Neural cell (in vitro differentiated cells): Measurements from ENCODE around the gene ASIC2. TPM values are rescaled to one million over a fixed set of nuclear protein-coding genes. Genes with fewer than 3 reads are reported as not detected.

ENCODE experiments used
- H2AFZ ChIP-seq: fragments of 200-600, 300-800 bp; sonication (generic), shearing (Covaris generic); 2 replicates; pipeline ENCODE4 v1.6.0; 2014; ENCODE audit warnings: low read depth, mild to moderate bottlenecking, antibody characterized with exemption, low read length, moderate library complexity
- H3F3A ChIP-seq: fragments of 200-600 bp; shearing (Covaris generic); 2 replicates; pipeline ENCODE4 v1.6.1; 2016; ENCODE audit warnings: mild to moderate bottlenecking, moderate library complexity, mixed read lengths, antibody characterized with exemption, low read length; ENCODE audit not compliant: insufficient read depth, poor library complexity, severe bottlenecking
- H3K27ac ChIP-seq: fragments of 200-600, 300-800 bp; sonication (generic), shearing (Covaris generic); 2 replicates; pipeline ENCODE4 v1.5.1; 2014; ENCODE audit warnings: mild to moderate bottlenecking, low read length, moderate library complexity
- H3K27me3 ChIP-seq: fragments of 300-800, 200-600 bp; sonication (generic), shearing (Covaris generic); 2 replicates; pipeline ENCODE4 v1.6.0; 2014; ENCODE audit warnings: mild to moderate bottlenecking, low read depth, low read length, moderate library complexity; ENCODE audit not compliant: insufficient read depth
- H3K36me3 ChIP-seq: fragments of 300-800, 200-600 bp; sonication (generic), shearing (Covaris generic); 2 replicates; pipeline ENCODE4 v1.5.1; 2014; ENCODE audit warnings: mild to moderate bottlenecking, antibody characterized with exemption, low read length, moderate library complexity; ENCODE audit not compliant: insufficient read depth
- H3K4me2 ChIP-seq: fragments of 300-800, 200-600 bp; sonication (generic), shearing (Covaris generic); 2 replicates; pipeline ENCODE4 v1.6.0; 2014; ENCODE audit warnings: mild to moderate bottlenecking, low read length
- H3K4me3 ChIP-seq: fragments of 300-800, 200-600 bp; sonication (generic), shearing (Covaris generic); 2 replicates; pipeline ENCODE4 v1.5.1; 2014; ENCODE audit warnings: mild to moderate bottlenecking, low read length, moderate library complexity
- H3K79me2 ChIP-seq: fragments of 200-600 bp; shearing (Covaris generic); replicated peaks from 2 replicates; pipeline ENCODE4 v1.6.0; 2014; ENCODE audit warnings: mild to moderate bottlenecking, low read length, moderate library complexity; ENCODE audit not compliant: insufficient read depth
- H3K9ac ChIP-seq: fragments of 300-800, 200-600 bp; sonication (generic), shearing (Covaris generic); 2 replicates; pipeline ENCODE4 v1.6.1; 2016; ENCODE audit warnings: mild to moderate bottlenecking, low read length, mixed read lengths
- H3K9me2 ChIP-seq: fragments of 200-600 bp; shearing (Covaris generic); 2 replicates; pipeline ENCODE4 v1.6.1; 2016; ENCODE audit warnings: mild to moderate bottlenecking, low read length, mixed read lengths; ENCODE audit not compliant: insufficient read depth
- H3K9me3 ChIP-seq: fragments of 200-600, 300-800 bp; sonication (generic), shearing (Covaris generic); 2 replicates; pipeline ENCODE4 v1.6.1; 2016; ENCODE audit warnings: mild to moderate bottlenecking, mixed run types, low read length, moderate library complexity, mixed read lengths
- H4K20me1 ChIP-seq: fragments of 200-600 bp; shearing (Covaris generic); 2 replicates; pipeline ENCODE4 v1.6.1; 2016; ENCODE audit warnings: mild to moderate bottlenecking, mixed run types; ENCODE audit not compliant: insufficient read depth
- CTCF ChIP-seq: fragments of 450-650 bp; IDR thresholded peaks from 2 replicates; pipeline ENCODE4 v1.5.1; 2014; ENCODE audit warnings: antibody characterized with exemption, mild to moderate bottlenecking, moderate library complexity; ENCODE audit not compliant: poor library complexity, severe bottlenecking
- EP300 ChIP-seq: fragments of 450-650 bp; conservative IDR thresholded peaks from 2 replicates; pipeline ENCODE4 v1.6.1; 2014; ENCODE audit warnings: antibody characterized with exemption, mild to moderate bottlenecking, moderate library complexity; ENCODE audit not compliant: poor library complexity, severe bottlenecking
- EZH2 ChIP-seq: fragments of 200-600, 300-800 bp; shearing (Covaris generic), sonication (generic); IDR thresholded peaks from 2 replicates; pipeline ENCODE4 v1.6.1; 2014; ENCODE audit warnings: antibody characterized with exemption, low read length, borderline replicate concordance, mild to moderate bottlenecking; ENCODE audit not compliant: insufficient read depth, poor library complexity, severe bottlenecking
- MXI1 ChIP-seq: fragments of 450-650 bp; conservative IDR thresholded peaks from 2 replicates; pipeline ENCODE4 v1.6.1; 2014; ENCODE audit warnings: antibody characterized with exemption, mild to moderate bottlenecking; ENCODE audit not compliant: poor library complexity, severe bottlenecking
- POLR2AphosphoS5 ChIP-seq: IDR thresholded peaks from 2 replicates; pipeline ENCODE4 v1.6.1; 2012
- RAD21 ChIP-seq: fragments of 450-650 bp; conservative IDR thresholded peaks from 2 replicates; pipeline ENCODE4 v1.6.1; 2014; ENCODE audit warnings: antibody characterized with exemption, mild to moderate bottlenecking, moderate library complexity
- REST ChIP-seq: IDR thresholded peaks from 2 replicates; pipeline ENCODE4 v1.6.1; 2012; ENCODE audit warnings: borderline replicate concordance
- SMC3 ChIP-seq: fragments of 450-650 bp; conservative IDR thresholded peaks from 2 replicates; pipeline ENCODE4 v1.6.1; 2014; ENCODE audit warnings: antibody characterized with exemption, mild to moderate bottlenecking, moderate library complexity; ENCODE audit not compliant: poor library complexity
- TAF1 ChIP-seq: IDR thresholded peaks from 2 replicates; pipeline ENCODE4 v1.6.1; 2012; ENCODE audit warnings: low read depth
- polyA plus RNA-seq: library from polyadenylated mRNA; depleted of rRNA; stranded (reverse); fragments of >200 nt; gene quantifications from 2 replicates; pipeline ENCODE4 v1.2.3, GENCODE V29; 2014

ASIC2 gene
- polyA plus RNA-seq, 1 donor from 2014 or later: 2.4 TPM

- Histone ChIP-seq H3K9me3 (no peaks in the 10 kb centered on the region), H3K4me3 (no peak overlapping the region), H3K27me3 (no peaks in the 10 kb centered on the region), H3K79me2 (no peaks in the 10 kb centered on the region), H4K20me1 (no peaks in the 10 kb centered on the region), H2AFZ (no peak overlapping the region), H3K36me3 (no peaks in the 10 kb centered on the region), H3K9ac (no peak overlapping the region), H3K27ac (no peak overlapping the region), H3K4me2 (no peak overlapping the region), H3F3A (no peaks in the 10 kb centered on the region), H3K9me2 (no peaks in the 10 kb centered on the region)
- TF ChIP-seq CTCF: no peak
- no peak for TF ChIP-seq EZH2
- TF ChIP-seq TAF1: no peak
- no peak for TF ChIP-seq POLR2AphosphoS5
- TF ChIP-seq MXI1: no peak
- no peak for TF ChIP-seq REST
- no peak for TF ChIP-seq SMC3
- no peak for TF ChIP-seq EP300
- no peak for TF ChIP-seq RAD21
These were observed 252.6 kb downstream of the ASIC2 start for GRCh38 chr17:33040461-33040860.

GRCh38 chr17:33039874-33040273, 253.2 kb downstream of the ASIC2 start:
- Histone ChIP-seq H2AFZ (no peak overlapping the region), H3K4me3 (no peak overlapping the region), H3K4me2 (no peak overlapping the region), H3K27ac (no peak overlapping the region), H4K20me1 (no peaks in the 10 kb centered on the region), H3K9me2 (no peaks in the 10 kb centered on the region), H3K9me3 (no peaks in the 10 kb centered on the region), H3K9ac (no peak overlapping the region), H3K27me3 (no peaks in the 10 kb centered on the region), H3F3A (no peaks in the 10 kb centered on the region), H3K36me3 (no peaks in the 10 kb centered on the region), H3K79me2 (no peaks in the 10 kb centered on the region)
- TF ChIP-seq CTCF: no peak
- TF ChIP-seq TAF1: no peak
- TF ChIP-seq EZH2: no peak
- no peak for TF ChIP-seq RAD21
- TF ChIP-seq SMC3: no peak
- no peak for TF ChIP-seq MXI1
- no peak for TF ChIP-seq REST
- TF ChIP-seq POLR2AphosphoS5: no peak
- TF ChIP-seq EP300: no peak
